ENCODE measurements around the gene TTC3. TPM values are rescaled to one million over a fixed set of nuclear protein-coding genes. Genes with fewer than 3 reads are reported as not detected.

Gene TTC3
- total RNA-seq, 1 donor from 2014 or later = 44.3 TPM

GRCh38 chr21:37193006-37193405 lies 120.0 kb downstream of the TTC3 start:
- peaks cover 90% of the 10 kb centered on the region for H3K36me3 ChIP-seq
- H3K4me3 ChIP-seq = no peak overlapping the region
- no peak for TF ChIP-seq CTCF (IDR thresholded peaks at IDR 0.05; ENCODE audit: borderline replicate concordance)
- DNase-seq = no peak
- no peaks in the 10 kb centered on the region for H3K9me3 ChIP-seq (replicated peaks)
- intact Hi-C loops (cut with micrococcal nuclease) = no loop called here
- no peaks in the 10 kb centered on the region for H3K27me3 ChIP-seq (ENCODE audit: low read depth)
- no peak overlapping the region for H3K27ac ChIP-seq (replicated peaks)
- H3K4me1 ChIP-seq = no peaks in the 10 kb centered on the region

GRCh38 chr21:37193676-37194075 lies 120.6 kb downstream of the TTC3 start:
- DNase-seq = no peak
- no peaks in the 10 kb centered on the region for H3K4me1 ChIP-seq
- intact Hi-C loops (cut with micrococcal nuclease) = no loop called here
- H3K36me3 ChIP-seq = peaks cover 90% of the 10 kb centered on the region
- TF ChIP-seq CTCF (IDR thresholded peaks at IDR 0.05; ENCODE audit: borderline replicate concordance) = no peak
- no peak overlapping the region for H3K27ac ChIP-seq (replicated peaks)
- no peak overlapping the region for H3K4me3 ChIP-seq
- no peaks in the 10 kb centered on the region for H3K27me3 ChIP-seq (ENCODE audit: low read depth)
- no peaks in the 10 kb centered on the region for H3K9me3 ChIP-seq (replicated peaks)

- intact Hi-C loops (cut with micrococcal nuclease) = no loop called here
- H3K27ac ChIP-seq (replicated peaks) = no peak overlapping the region
- H3K36me3 ChIP-seq = peaks cover 89% of the 10 kb centered on the region
- H3K4me3 ChIP-seq = no peak overlapping the region
- no peaks in the 10 kb centered on the region for H3K27me3 ChIP-seq (ENCODE audit: low read depth)
- no peak for DNase-seq
- H3K4me1 ChIP-seq = no peaks in the 10 kb centered on the region
- TF ChIP-seq CTCF (IDR thresholded peaks at IDR 0.05; ENCODE audit: borderline replicate concordance) = no peak
- H3K9me3 ChIP-seq (replicated peaks) = no peaks in the 10 kb centered on the region
These were observed 122.0 kb downstream of the TTC3 start for GRCh38 chr21:37195059-37195458.

GRCh38 chr21:37195610-37196009 lies 122.6 kb downstream of the TTC3 start:
- H3K27ac ChIP-seq (replicated peaks) = no peak overlapping the region
- H3K4me1 ChIP-seq = no peaks in the 10 kb centered on the region
- peaks cover 89% of the 10 kb centered on the region for H3K36me3 ChIP-seq
- DNase-seq = no peak
- no peaks in the 10 kb centered on the region for H3K9me3 ChIP-seq (replicated peaks)
- intact Hi-C loops (cut with micrococcal nuclease) = no loop called here
- H3K27me3 ChIP-seq (ENCODE audit: low read depth) = no peaks in the 10 kb centered on the region
- H3K4me3 ChIP-seq = no peak overlapping the region
- no peak for TF ChIP-seq CTCF (IDR thresholded peaks at IDR 0.05; ENCODE audit: borderline replicate concordance)

GRCh38 chr21:37196847-37197246 lies 123.8 kb downstream of the TTC3 start:
- Histone ChIP-seq H3K27me3 (ENCODE audit: low read depth) (no peaks in the 10 kb centered on the region), H3K27ac (replicated peaks) (no peak overlapping the region), H3K9me3 (replicated peaks) (no peaks in the 10 kb centered on the region), H3K36me3 (peaks cover 90% of the 10 kb centered on the region), H3K4me3 (no peak overlapping the region), H3K4me1 (no peaks in the 10 kb centered on the region)
- intact Hi-C loops (cut with micrococcal nuclease) = no loop called here
- no peak for TF ChIP-seq CTCF (IDR thresholded peaks at IDR 0.05; ENCODE audit: borderline replicate concordance)
- no peak for DNase-seq

- H3K4me3 ChIP-seq = no peak overlapping the region
- TF ChIP-seq CTCF (IDR thresholded peaks at IDR 0.05; ENCODE audit: borderline replicate concordance) = no peak
- peaks cover 92% of the 10 kb centered on the region for H3K36me3 ChIP-seq
- H3K9me3 ChIP-seq (replicated peaks) = no peaks in the 10 kb centered on the region
- H3K4me1 ChIP-seq = no peaks in the 10 kb centered on the region
- DNase-seq = no peak
- no peaks in the 10 kb centered on the region for H3K27me3 ChIP-seq (ENCODE audit: low read depth)
- no peak overlapping the region for H3K27ac ChIP-seq (replicated peaks)
- intact Hi-C loops (cut with micrococcal nuclease) = no loop called here
These were observed 124.7 kb downstream of the TTC3 start for GRCh38 chr21:37197746-37198145.
